Naive thymus-derived CD4-positive, alpha-beta T cell (primary cell): ENCODE results near the gene KRTAP10-11. TPM values are rescaled to one million over a fixed set of nuclear protein-coding genes. Genes with fewer than 3 reads are reported as not detected.

Experiments
- ATAC-seq: fragments of 150-1000 bp; cut with Tn5 transposase; 2 replicates; pipeline ENCODE4 v1.10.0; 2021; ENCODE audit warnings: mild to moderate bottlenecking, moderate library complexity
- CTCF ChIA-PET: fragments of 350-600 bp; sonication (Branson Sonifier 250); formaldehyde crosslinking; loops from one replicate; lab custom pipeline; 2021; ENCODE audit warnings: antibody characterized with exemption; lab: Charles Lee
- POLR2A ChIA-PET: fragments of 350-600 bp; sonication (Branson Sonifier 250); formaldehyde crosslinking; loops from one replicate; lab custom pipeline; 2021; ENCODE audit warnings: antibody characterized with exemption, inconsistent platforms; lab: Charles Lee
- DNase-seq, 9 donors: peaks; one replicate each; pipeline versions ENCODE4 v3.0.0 to v3.0.0-alpha.2; 2020 to 2022; ENCODE audit warnings: mixed read lengths in 1 of 9
- H3K27ac ChIP-seq: one replicate; pipeline ENCODE4 v1.7.0; 2013; ENCODE audit warnings: mild to moderate bottlenecking, low read depth, low read length, moderate library complexity
- H3K27me3 ChIP-seq, 2 donors: one replicate each; pipeline ENCODE4 v1.7.0; 2013; ENCODE audit warnings: low read length in 2 of 2, mild to moderate bottlenecking in 2 of 2, moderate library complexity in 2 of 2; ENCODE audit not compliant: control insufficient read depth in 2 of 2, insufficient read depth in 2 of 2
- H3K36me3 ChIP-seq, 3 experiments: 1 replicate in 2 of 3; 2 replicates in 1 of 3; pipeline ENCODE4 v1.7.0; 2013; ENCODE audit warnings: low read length in 3 of 3, mild to moderate bottlenecking in 3 of 3, moderate library complexity in 1 of 3; ENCODE audit not compliant: insufficient read depth in 3 of 3, control insufficient read depth in 2 of 3
- H3K4me1 ChIP-seq, 2 donors: one replicate each; pipeline ENCODE4 v1.7.0; 2013; ENCODE audit warnings: low read length in 2 of 2, mild to moderate bottlenecking in 2 of 2, moderate library complexity in 1 of 2; ENCODE audit not compliant: control insufficient read depth in 2 of 2, insufficient read depth in 2 of 2
- H3K4me3 ChIP-seq: 2 replicates; pipeline ENCODE4 v1.7.0; 2013; ENCODE audit warnings: mild to moderate bottlenecking, low read length
- H3K9me3 ChIP-seq, 3 experiments: 1 replicate in 2 of 3; 2 replicates in 1 of 3; pipeline ENCODE4 v1.7.0; 2013; ENCODE audit warnings: low read length in 3 of 3; ENCODE audit not compliant: control insufficient read depth in 2 of 3
- H3K27ac Mint-ChIP-seq, 9 donors: one replicate each; pipeline ENCODE4 v1.8.0; 2020 to 2022; ENCODE audit warnings: mixed read lengths in 9 of 9, mild to moderate bottlenecking in 8 of 9, moderate library complexity in 5 of 9, inconsistent platforms in 2 of 9
- H3K27me3 Mint-ChIP-seq, 5 donors: one replicate each; pipeline ENCODE4 v1.8.0; 2021 to 2022; ENCODE audit warnings: mixed read lengths in 5 of 5, mild to moderate bottlenecking in 1 of 5
- H3K36me3 Mint-ChIP-seq, 5 donors: one replicate each; pipeline ENCODE4 v1.8.0; 2020 to 2022; ENCODE audit warnings: mixed read lengths in 5 of 5, mild to moderate bottlenecking in 3 of 5, inconsistent platforms in 1 of 5
- H3K4me1 Mint-ChIP-seq, 7 donors: one replicate each; pipeline ENCODE4 v1.8.0; 2020 to 2022; ENCODE audit warnings: mixed read lengths in 7 of 7, mild to moderate bottlenecking in 3 of 7, inconsistent platforms in 1 of 7
- H3K4me3 Mint-ChIP-seq, 10 donors: one replicate each; pipeline ENCODE4 v1.8.0; 2020 to 2022; ENCODE audit warnings: mild to moderate bottlenecking in 10 of 10, mixed read lengths in 10 of 10, moderate library complexity in 6 of 10, inconsistent platforms in 2 of 10
- H3K9me3 Mint-ChIP-seq, 11 donors: one replicate each; pipeline ENCODE4 v1.8.0; 2020 to 2022; ENCODE audit warnings: mixed read lengths in 11 of 11, mild to moderate bottlenecking in 4 of 11, inconsistent platforms in 1 of 11, moderate library complexity in 1 of 11
- intact Hi-C, 2 donors: fragments of 100-400 bp; cut with micrococcal nuclease; formaldehyde crosslinking; loops; one replicate each; pipeline ENCODE4 v1.15.1; 2023
- polyA plus RNA-seq, 2 donors: library from polyadenylated mRNA; unstranded; fragments of 300-500 nt; fragmentation: Illumina TruSeq; gene quantifications; one replicate each; pipeline ENCODE4 v1.2.3, GENCODE V29; 2021
- total RNA-seq, 6 experiments: library from RNA in 5 of 6; stranded (reverse) in 5 of 6; gene quantifications; 1 replicate in 5 of 6; 2 replicates in 1 of 6; pipeline ENCODE4 v1.2.3 and lab custom pipeline; 2021 to 2026

KRTAP10-11 gene
- total and polyA plus RNA-seq, 7 experiments from 2014 or later = not detected

- Histone ChIP-seq H3K36me3 (no peaks in the 10 kb centered on the region), H3K4me3 (no peak overlapping the region), H3K9me3 (peaks cover 0 to 18% (median 3%) of the 10 kb centered on the region in 3 experiments), H3K4me1 (no peaks in the 10 kb centered on the region), H3K27ac (no peak overlapping the region), H3K27me3 (no peaks in the 10 kb centered on the region)
- ATAC-seq (no peak), DNase-seq (no peak)
- ChIA-PET CTCF (no interaction called here), POLR2A (no interaction called here)
- no peak overlapping the region for H3K27ac Mint-ChIP-seq
- peaks cover 3 to 19% (median 11%) of the 10 kb centered on the region in 5 donors for H3K36me3 Mint-ChIP-seq
- peaks cover 10 to 40% (median 20%) of the 10 kb centered on the region in 11 donors for H3K9me3 Mint-ChIP-seq
- H3K4me3 Mint-ChIP-seq = no peak overlapping the region
- H3K4me1 Mint-ChIP-seq = peaks cover 0 to 6% (median 0%) of the 10 kb centered on the region in 7 donors
- H3K27me3 Mint-ChIP-seq = peaks cover 0 to 14% (median 8%) of the 10 kb centered on the region in 5 donors
- intact Hi-C loops = loop anchor here in 1 of 2 donors (2.0 kb wide), 1 partner anchor 48 kb away; no protein-coding TSS in a partner anchor
Measured at GRCh38 chr21:44639331-44639655, 6.9 kb upstream of the KRTAP10-11 start.

- ATAC-seq (no peak), DNase-seq (no peak)
- intact Hi-C loops = no loop called here
- Histone ChIP-seq H3K4me3 (no peak overlapping the region), H3K27ac (no peak overlapping the region), H3K9me3 (peaks cover 0 to 23% (median 9%) of the 10 kb centered on the region in 3 experiments), H3K4me1 (no peaks in the 10 kb centered on the region), H3K27me3 (no peaks in the 10 kb centered on the region), H3K36me3 (no peaks in the 10 kb centered on the region)
- Mint-ChIP-seq H3K4me1 (peaks cover 0 to 6% (median 1%) of the 10 kb centered on the region in 7 donors), H3K4me3 (no peak overlapping the region), H3K27ac (peak overlapping the region in 1 of 9 donors; percentile 62), H3K36me3 (peaks cover 10 to 28% (median 15%) of the 10 kb centered on the region in 5 donors), H3K27me3 (peaks cover 0 to 14% (median 8%) of the 10 kb centered on the region in 5 donors), H3K9me3 (peaks cover 10 to 49% (median 31%) of the 10 kb centered on the region in 11 donors)
- POLR2A ChIA-PET = no interaction called here
- CTCF ChIA-PET = no interaction called here
Measured at GRCh38 chr21:44640761-44641160, 5.5 kb upstream of the KRTAP10-11 start.

GRCh38 chr21:44643741-44644310 is 2.4 kb upstream of the KRTAP10-11 start:
- Histone ChIP-seq H3K9me3 (peaks cover 0 to 23% (median 9%) of the 10 kb centered on the region in 3 experiments), H3K27me3 (no peaks in the 10 kb centered on the region), H3K27ac (no peak overlapping the region), H3K4me1 (no peaks in the 10 kb centered on the region), H3K4me3 (no peak overlapping the region), H3K36me3 (no peaks in the 10 kb centered on the region)
- DNase-seq = no peak
- Mint-ChIP-seq H3K27me3 (peaks cover 0 to 14% (median 5%) of the 10 kb centered on the region in 5 donors), H3K27ac (no peak overlapping the region), H3K4me3 (no peak overlapping the region), H3K9me3 (peaks cover 10 to 51% (median 31%) of the 10 kb centered on the region in 11 donors), H3K36me3 (peaks cover 10 to 28% (median 18%) of the 10 kb centered on the region in 5 donors), H3K4me1 (peaks cover 0 to 10% (median 7%) of the 10 kb centered on the region in 7 donors)
- ATAC-seq = no peak
- ChIA-PET CTCF (no interaction called here), POLR2A (no interaction called here)
- intact Hi-C loops = no loop called here

GRCh38 chr21:44644878-44645277 is 1.3 kb upstream of the KRTAP10-11 start:
- H3K36me3 ChIP-seq = no peaks in the 10 kb centered on the region
- CTCF ChIA-PET = no interaction called here
- no peak overlapping the region for H3K27ac ChIP-seq
- Mint-ChIP-seq H3K4me1 (peaks cover 0 to 10% (median 7%) of the 10 kb centered on the region in 7 donors), H3K4me3 (no peak overlapping the region), H3K9me3 (peaks cover 10 to 49% (median 31%) of the 10 kb centered on the region in 11 donors), H3K36me3 (peaks cover 10 to 28% (median 18%) of the 10 kb centered on the region in 5 donors), H3K27ac (peak overlapping the region in 2 of 9 donors; percentile 16 to 45), H3K27me3 (peaks cover 0 to 12% (median 5%) of the 10 kb centered on the region in 5 donors)
- no peaks in the 10 kb centered on the region for H3K27me3 ChIP-seq
- H3K9me3 ChIP-seq = peaks cover 0 to 23% (median 9%) of the 10 kb centered on the region in 3 experiments
- no peak for ATAC-seq
- H3K4me1 ChIP-seq = no peaks in the 10 kb centered on the region
- intact Hi-C loops = no loop called here
- no peak for DNase-seq
- H3K4me3 ChIP-seq = no peak overlapping the region
- POLR2A ChIA-PET = interaction anchor here (0.8 to 1.6 kb wide), 3 partner anchors 9 to 23 kb away, joined by 3 to 6 read pairs (median 4); partner anchors contain the start of gene KRTAP12-3

- H3K4me3 ChIP-seq = no peak overlapping the region
- Mint-ChIP-seq H3K27me3 (peaks cover 0 to under 1% (median 0%) of the 10 kb centered on the region in 5 donors), H3K9me3 (peaks cover 4 to 36% (median 25%) of the 10 kb centered on the region in 11 donors), H3K4me3 (no peak overlapping the region), H3K4me1 (peaks cover 0 to 10% (median 8%) of the 10 kb centered on the region in 7 donors), H3K27ac (peak overlapping the region in 2 of 9 donors; percentile 48 to 83), H3K36me3 (peaks cover 8 to 24% (median 10%) of the 10 kb centered on the region in 5 donors)
- intact Hi-C loops = no loop called here
- no peak for ATAC-seq
- H3K4me1 ChIP-seq = no peaks in the 10 kb centered on the region
- CTCF ChIA-PET = interaction anchor here (1.0 kb wide), 1 partner anchor 10 kb away, joined by 3 read pairs; the partner anchor contains the start of gene KRTAP10-10
- H3K36me3 ChIP-seq = no peaks in the 10 kb centered on the region
- DNase-seq = no peak
- POLR2A ChIA-PET = interaction anchor here (0.9 kb wide), 1 partner anchor 11 kb away, joined by 3 read pairs; the partner anchor contains the start of gene KRTAP12-3
- no peaks in the 10 kb centered on the region for H3K27me3 ChIP-seq
- no peak overlapping the region for H3K27ac ChIP-seq
- peaks cover 0 to 15% (median 6%) of the 10 kb centered on the region in 3 experiments for H3K9me3 ChIP-seq
Measured at GRCh38 chr21:44647222-44647552, 973 bp downstream of the KRTAP10-11 start.

- ATAC-seq (no peak), DNase-seq (no peak)
- H3K27me3 ChIP-seq = no peaks in the 10 kb centered on the region
- H3K4me3 ChIP-seq = no peak overlapping the region
- H3K36me3 Mint-ChIP-seq = peaks cover 10 to 15% (median 12%) of the 10 kb centered on the region in 5 donors
- no peak overlapping the region for H3K4me3 Mint-ChIP-seq
- H3K4me1 ChIP-seq = peaks cover 3% of the 10 kb centered on the region in 2 donors
- H3K4me1 Mint-ChIP-seq = peaks cover 3 to 17% (median 14%) of the 10 kb centered on the region in 7 donors
- intact Hi-C loops = no loop called here
- H3K27ac Mint-ChIP-seq = no peak overlapping the region
- H3K9me3 Mint-ChIP-seq = peaks cover 0 to 32% (median 17%) of the 10 kb centered on the region in 11 donors
- H3K9me3 ChIP-seq = peaks cover 0 to 10% (median 6%) of the 10 kb centered on the region in 3 experiments
- H3K36me3 ChIP-seq = no peaks in the 10 kb centered on the region
- CTCF ChIA-PET = no interaction called here
- H3K27me3 Mint-ChIP-seq = no peaks in the 10 kb centered on the region
- POLR2A ChIA-PET = no interaction called here
- H3K27ac ChIP-seq = no peak overlapping the region
Measured at GRCh38 chr21:44648557-44649311, 2.5 kb downstream of the KRTAP10-11 start.
